NB4 (cell line): Measurements from ENCODE around the gene ELAVL1.

ENCODE experiments used
- DNase-seq: peaks from one replicate; pipeline ENCODE4 v3.0.0; 2010; ENCODE audit warnings: low read depth
- H3K4me3 ChIP-seq: one replicate; pipeline ENCODE4 v1.5.1; 2011; ENCODE audit warnings: mild to moderate bottlenecking, low read depth, low read length, moderate library complexity
- CTCF ChIP-seq: IDR thresholded peaks from one replicate; pipeline ENCODE4 v1.5.1; 2012; ENCODE audit warnings: low read depth, low read length
- MYC ChIP-seq: IDR thresholded peaks from 2 replicates; pipeline ENCODE4 v1.6.1; 2011; ENCODE audit warnings: low read depth, low read length
- POLR2A ChIP-seq: IDR thresholded peaks from 2 replicates; pipeline ENCODE4 v1.6.1; 2011; ENCODE audit warnings: mild to moderate bottlenecking; ENCODE audit not compliant: insufficient read length; ENCODE audit errors: extremely low read depth
- TF ChIP-seq, protein P1 (sequence below): IDR thresholded peaks from 2 replicates; pipeline ENCODE4 v1.6.1; 2011; ENCODE audit warnings: low read depth, low read length

Gene ELAVL1

DNA sequence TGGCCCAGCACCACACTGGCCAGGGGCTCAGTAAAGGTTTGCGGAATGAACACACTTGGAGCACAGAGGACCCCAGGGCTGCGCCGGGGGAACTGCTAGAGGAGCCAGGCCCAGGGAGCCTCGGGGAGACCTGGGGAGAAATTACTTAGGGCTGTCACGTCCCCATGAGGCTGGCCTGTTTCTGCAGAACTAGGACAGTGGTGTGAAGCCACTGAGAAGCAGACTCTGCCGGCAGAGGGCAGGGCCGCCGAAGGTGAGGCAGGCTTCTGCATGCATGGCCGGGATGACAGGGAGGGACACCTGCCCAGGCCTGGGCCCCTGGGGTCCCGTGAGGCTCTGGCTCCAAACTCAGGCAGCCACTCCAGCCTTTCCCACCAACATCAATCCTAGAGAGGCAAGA, 26.4 kb downstream of the ELAVL1 start:
- DNase-seq, result no peak
- TF ChIP-seq CTCF (no peak), MYC (no peak)
- no peak overlapping the region for H3K4me3 ChIP-seq

DNA sequence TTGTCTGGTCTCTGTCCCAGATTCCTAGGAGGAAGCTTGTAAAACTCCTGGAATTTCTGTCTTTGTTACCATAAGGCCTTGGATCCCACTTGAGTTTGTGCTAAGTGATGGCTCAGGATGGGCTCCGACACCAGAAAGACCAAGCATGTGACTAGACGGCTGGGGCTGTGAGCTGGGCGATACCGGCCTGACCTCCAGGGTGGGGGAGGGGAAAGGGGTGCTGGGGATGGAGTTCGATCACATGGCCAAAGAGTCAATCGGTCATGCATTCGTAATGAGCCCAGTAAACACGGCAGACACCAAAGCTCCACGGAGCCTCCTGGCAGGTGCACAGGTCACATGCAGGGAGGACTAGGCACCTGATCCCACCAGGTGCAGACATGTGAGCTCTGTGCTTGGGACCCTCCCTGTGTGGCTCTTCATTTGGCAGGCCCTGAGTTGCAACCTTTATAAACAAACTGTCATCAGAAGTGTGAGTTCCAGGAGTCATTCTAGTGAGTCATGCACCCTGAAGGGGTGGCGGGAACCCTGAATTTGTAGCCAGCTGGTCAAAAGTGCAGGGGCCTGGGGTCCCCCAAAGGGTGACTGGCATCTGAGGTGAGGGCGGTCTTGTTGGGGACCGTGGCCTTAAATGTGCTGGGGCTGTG, 27.1 kb downstream of the ELAVL1 start:
- H3K4me3 ChIP-seq, result no peak overlapping the region
- TF ChIP-seq POLR2A (no peak), CTCF (no peak), MYC (no peak)
- TF ChIP-seq, protein P1, sequence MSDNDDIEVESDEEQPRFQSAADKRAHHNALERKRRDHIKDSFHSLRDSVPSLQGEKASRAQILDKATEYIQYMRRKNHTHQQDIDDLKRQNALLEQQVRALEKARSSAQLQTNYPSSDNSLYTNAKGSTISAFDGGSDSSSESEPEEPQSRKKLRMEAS, result no peak
- DNase-seq, result no peak

DNA sequence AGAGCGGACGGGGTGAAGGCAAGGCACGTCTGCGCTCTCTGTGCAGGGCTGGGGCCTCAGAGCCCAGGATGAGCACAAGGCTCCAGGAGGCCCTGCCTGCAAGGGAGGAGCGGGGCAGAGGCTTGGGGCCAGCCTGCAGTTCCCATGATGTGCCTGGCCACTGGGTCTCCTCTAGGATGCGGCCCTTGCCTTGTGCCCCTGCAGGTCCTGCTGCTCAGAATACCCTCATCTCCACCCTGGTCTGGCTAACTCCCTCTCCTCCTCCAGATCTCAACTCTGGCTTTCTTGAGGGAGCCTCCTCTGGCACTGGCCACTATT, 27.8 kb downstream of the ELAVL1 start:
- no peak for TF ChIP-seq POLR2A
- TF ChIP-seq CTCF, result no peak
- TF ChIP-seq MYC, result no peak
- TF ChIP-seq, protein P1, result no peak
- no peak for DNase-seq
- no peak overlapping the region for H3K4me3 ChIP-seq

GRCh38 chr19:7977021-7977722, 28.3 kb downstream of the ELAVL1 start:
- TF ChIP-seq CTCF (no peak), POLR2A (no peak), MYC (no peak)
- TF ChIP-seq, protein P1, result no peak
- no peak for DNase-seq
- no peak overlapping the region for H3K4me3 ChIP-seq

DNA sequence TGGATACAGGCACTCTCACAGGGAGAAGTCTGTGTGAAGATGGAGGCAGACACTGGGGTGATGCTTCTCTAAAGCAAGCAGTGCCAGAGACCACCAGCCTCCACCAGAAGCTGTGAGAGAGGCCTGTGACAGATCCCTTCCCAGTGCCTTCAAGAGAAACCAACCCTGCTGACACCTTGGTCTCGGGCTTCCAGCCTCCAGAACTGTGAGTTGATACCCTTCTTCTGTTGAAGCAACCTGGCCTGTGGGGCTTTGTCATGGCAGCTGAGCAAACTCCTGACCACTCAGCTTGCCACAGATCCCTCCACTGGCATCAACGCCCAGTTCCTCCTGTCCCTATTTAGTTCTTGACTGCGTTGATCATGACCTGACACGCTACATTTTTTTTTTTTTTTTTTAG, 29.0 kb downstream of the ELAVL1 start:
- TF ChIP-seq MYC (no peak), POLR2A (no peak), CTCF (no peak)
- TF ChIP-seq, protein P1, result no peak
- H3K4me3 ChIP-seq, result no peak overlapping the region
- DNase-seq, result no peak

GRCh38 chr19:7975037-7975436, 30.4 kb downstream of the ELAVL1 start:
- H3K4me3 ChIP-seq, result no peak overlapping the region
- TF ChIP-seq MYC (no peak), CTCF (no peak), POLR2A (no peak)
- TF ChIP-seq, protein P1, result no peak
- no peak for DNase-seq
